Right atrium auricular region (tissue), 2 donors: ENCODE data around the gene SPR. TPM values are rescaled to one million over a fixed set of nuclear protein-coding genes. Genes with fewer than 3 reads are reported as not detected.
A peak's percentile ranks its signal among the peaks of the same experiment; 100 is the strongest.

Experiments used
- DNase-seq: peaks from one replicate; pipeline ENCODE4 v3.0.0-alpha.2; 2019; ENCODE audit warnings: low spot score
- H3K27ac ChIP-seq, 2 donors: fragments of 200-600 bp; sonication (generic); 1 replicate in 1 of 2; 2 replicates in 1 of 2; pipeline ENCODE4 v1.5.1; 2016 to 2019
- H3K27me3 ChIP-seq, 2 donors: fragments of 200-600 bp; sonication (generic); one replicate each; pipeline versions ENCODE4 v1.5.1 to v1.6.0; 2017 to 2019
- H3K36me3 ChIP-seq: fragments of 200-600 bp; sonication (generic); one replicate; pipeline ENCODE4 v1.5.1; 2016
- H3K4me1 ChIP-seq, 2 donors: fragments of 200-600 bp; sonication (generic); one replicate each; pipeline versions ENCODE4 v1.5.1 to v1.6.0; 2017 to 2019
- H3K4me3 ChIP-seq, 2 donors: fragments of 200-600 bp; sonication (generic); 1 replicate in 1 of 2; 2 replicates in 1 of 2; pipeline ENCODE4 v1.5.1; 2017 to 2019; ENCODE audit warnings: mild to moderate bottlenecking in 1 of 2, moderate library complexity in 1 of 2
- H3K9me3 ChIP-seq, 2 donors: fragments of 200-600 bp; sonication (generic); one replicate each; pipeline ENCODE4 v1.5.1; 2019
- CTCF ChIP-seq, 2 donors: fragments of 200-600 bp; sonication (generic); IDR thresholded peaks; one replicate each; pipeline ENCODE4 v1.5.1; 2019; ENCODE audit warnings: antibody characterized with exemption in 2 of 2
- total RNA-seq, 2 donors: library from RNA; depleted of rRNA; stranded (reverse); fragments of >200 nt; gene quantifications; one replicate each; pipeline ENCODE4 v1.1.0, GENCODE V29; 2016

The SPR gene
- total RNA-seq, 2 donors from 2014 or later: 34.5 to 47.8 TPM

DNA sequence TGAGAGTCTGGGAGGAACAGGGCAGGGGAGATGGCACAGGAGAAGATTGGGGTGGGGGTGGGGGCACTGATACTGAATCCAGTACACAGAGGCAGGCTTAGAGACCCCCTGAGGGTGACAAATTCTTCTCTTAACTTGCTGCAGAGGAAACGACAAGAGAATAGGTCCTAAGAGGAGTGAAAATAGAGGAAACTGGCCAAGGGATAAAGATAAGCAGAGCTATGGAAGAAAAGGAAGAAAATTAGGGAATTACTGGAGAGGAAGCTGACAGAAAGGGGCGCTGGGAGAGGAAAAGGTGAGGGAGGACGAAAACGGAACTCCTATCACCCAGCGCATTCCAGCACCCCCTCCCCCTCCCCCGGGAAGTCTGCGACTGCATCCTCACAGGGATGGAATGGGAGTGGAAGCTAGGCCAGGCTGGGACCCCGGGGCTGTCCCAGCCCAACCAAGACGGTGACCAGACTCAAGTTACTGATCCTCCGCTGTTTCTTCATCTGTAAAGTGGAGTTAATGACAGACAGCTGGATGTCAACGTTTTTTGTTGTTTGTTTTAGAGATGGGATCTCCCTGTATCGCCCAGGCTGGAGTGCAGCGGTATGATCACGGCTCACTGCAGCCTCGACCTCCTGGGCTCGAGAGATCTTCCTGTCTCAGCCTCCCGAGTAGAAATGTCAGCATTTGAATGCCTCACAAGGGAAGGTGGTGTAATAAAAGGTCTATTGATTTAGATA lies 27.5 kb downstream of the SPR start:
- H3K4me1 ChIP-seq: peaks cover 0 to 46% of the 10 kb centered on the region in 2 donors
- no peak for TF ChIP-seq CTCF (IDR thresholded peaks at IDR 0.05)

GRCh38 chr2:72915320-72915906 lies 28.2 kb downstream of the SPR start:
- no peaks in the 10 kb centered on the region for H3K9me3 ChIP-seq
- H3K27me3 ChIP-seq: peaks cover 65 to 80% of the 10 kb centered on the region in 2 donors
- H3K4me1 ChIP-seq: peaks cover 0 to 52% of the 10 kb centered on the region in 2 donors
- no peak for TF ChIP-seq CTCF (IDR thresholded peaks at IDR 0.05)
- H3K4me3 ChIP-seq: peak overlapping the region; percentile 15 to 44
- H3K36me3 ChIP-seq: no peaks in the 10 kb centered on the region
- no peak overlapping the region for H3K27ac ChIP-seq
- no peak for DNase-seq

More for the DNA sequence above, 27.5 kb downstream of the SPR start:
- no peak overlapping the region for H3K4me3 ChIP-seq
- H3K27ac ChIP-seq: no peak overlapping the region
- no peak for DNase-seq
- H3K9me3 ChIP-seq: no peaks in the 10 kb centered on the region
- H3K36me3 ChIP-seq: no peaks in the 10 kb centered on the region
- H3K27me3 ChIP-seq: peaks cover 60 to 73% of the 10 kb centered on the region in 2 donors

DNA sequence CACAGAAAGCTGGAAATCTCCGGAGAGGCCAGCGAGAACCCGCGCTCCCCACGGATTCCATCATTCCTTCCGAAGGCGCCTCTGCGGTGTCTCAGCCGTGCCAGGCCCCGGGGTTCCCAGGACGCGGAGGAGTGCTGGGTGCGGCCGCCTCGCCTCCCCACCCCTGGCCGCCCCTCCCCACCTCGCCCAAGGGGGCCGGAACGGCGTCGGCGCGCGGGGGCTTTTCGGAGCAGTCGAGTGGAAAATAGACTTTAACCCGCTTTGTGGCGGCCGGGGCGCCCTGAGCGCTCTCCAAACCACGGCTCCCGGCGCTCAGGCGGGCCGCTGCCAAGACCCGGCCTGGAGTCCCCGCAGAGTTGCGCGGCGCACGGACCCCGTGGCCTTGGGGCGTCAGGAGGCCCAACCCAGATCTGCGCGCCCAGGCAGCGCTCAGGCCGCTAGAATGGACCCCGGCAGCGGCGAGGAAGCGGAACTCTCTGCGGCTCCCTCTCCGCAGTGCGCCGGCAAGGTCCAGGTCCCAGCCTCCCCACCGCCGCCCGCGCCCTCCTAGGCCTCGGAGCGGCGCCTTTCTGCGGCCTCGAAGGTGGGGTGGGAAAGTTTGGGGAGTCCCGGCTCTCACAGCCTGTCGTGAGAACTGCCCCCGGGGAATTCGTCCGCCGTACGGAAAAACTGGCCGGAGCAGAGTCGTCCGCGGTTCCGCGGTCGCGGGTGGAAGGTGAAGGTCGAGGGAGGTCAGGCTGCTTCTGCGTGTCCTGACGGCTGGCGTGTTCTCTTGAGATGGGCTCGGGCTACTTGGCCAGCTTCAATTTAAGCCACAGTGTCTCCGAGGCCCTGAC lies 28.9 kb downstream of the SPR start:
- Histone ChIP-seq H3K9me3 (no peaks in the 10 kb centered on the region), H3K36me3 (no peaks in the 10 kb centered on the region), H3K27me3 (peaks cover 67 to 87% of the 10 kb centered on the region in 2 donors), H3K4me1 (peaks cover 0 to 58% of the 10 kb centered on the region in 2 donors), H3K27ac (no peak overlapping the region), H3K4me3 (peak overlapping the region; percentile 15 to 44)
- DNase-seq: no peak
- TF ChIP-seq CTCF (IDR thresholded peaks at IDR 0.05): no peak

DNA sequence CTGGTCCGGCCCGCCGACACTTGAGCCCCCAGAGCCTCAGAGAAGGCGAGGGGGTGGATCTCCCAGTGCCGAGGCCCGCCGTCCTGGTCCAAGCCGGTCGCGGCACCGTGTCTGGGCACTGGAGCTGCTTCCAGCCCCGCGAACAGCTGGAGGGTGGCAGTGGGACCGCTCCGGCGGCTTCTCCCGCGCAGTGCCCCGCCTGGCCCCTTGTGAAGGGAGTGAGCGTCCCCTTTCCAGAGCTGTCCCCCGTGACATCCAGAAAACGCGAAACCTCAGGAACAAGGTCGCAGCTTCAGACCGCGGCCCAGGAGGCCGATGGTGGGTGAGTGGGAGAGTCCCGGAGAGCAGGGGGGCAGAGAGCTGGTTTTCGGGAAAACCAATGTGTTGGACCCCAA lies 29.5 kb downstream of the SPR start:
- Histone ChIP-seq H3K4me3 (peak overlapping the region; percentile 15 to 44), H3K9me3 (no peaks in the 10 kb centered on the region), H3K27ac (no peak overlapping the region), H3K4me1 (peaks cover 0 to 58% of the 10 kb centered on the region in 2 donors), H3K36me3 (no peaks in the 10 kb centered on the region), H3K27me3 (peaks cover 69 to 90% of the 10 kb centered on the region in 2 donors)
- no peak for TF ChIP-seq CTCF (IDR thresholded peaks at IDR 0.05)
- no peak for DNase-seq

- Histone ChIP-seq H3K36me3 (no peaks in the 10 kb centered on the region), H3K4me3 (peak within 1 kb of the TSS; percentile 19 to 44), H3K4me1 (peaks cover 0 to 58% of the 10 kb centered on the region in 2 donors), H3K27ac (no peak within 1 kb of the TSS), H3K9me3 (no peaks in the 10 kb centered on the region), H3K27me3 (peaks cover 69 to 88% of the 10 kb centered on the region in 2 donors)
- TF ChIP-seq CTCF (IDR thresholded peaks at IDR 0.05): no peak
- DNase-seq: no peak
Measured at GRCh38 chr2:72917138-72917876, 30.1 kb downstream of the SPR start, which contains the start of gene EMX1. Gene EMX1, plus strand, starts transcription at chr2:72917519. Its CDS starts 334 bp downstream, at chr2:72917853.
